Bronchial smooth muscle cell (primary cell): Measurements from ENCODE around the gene GLRA3. TPM values are rescaled to one million over a fixed set of nuclear protein-coding genes. Genes with fewer than 3 reads are reported as not detected.

Experiments
- total RNA-seq: library from RNA; depleted of rRNA; stranded (reverse); fragments of >200 nt; gene quantifications from 2 replicates; pipeline ENCODE4 v1.2.1, GENCODE V29; 2014

The GLRA3 gene
- not detected in 2 replicates for total RNA-seq

DNA sequence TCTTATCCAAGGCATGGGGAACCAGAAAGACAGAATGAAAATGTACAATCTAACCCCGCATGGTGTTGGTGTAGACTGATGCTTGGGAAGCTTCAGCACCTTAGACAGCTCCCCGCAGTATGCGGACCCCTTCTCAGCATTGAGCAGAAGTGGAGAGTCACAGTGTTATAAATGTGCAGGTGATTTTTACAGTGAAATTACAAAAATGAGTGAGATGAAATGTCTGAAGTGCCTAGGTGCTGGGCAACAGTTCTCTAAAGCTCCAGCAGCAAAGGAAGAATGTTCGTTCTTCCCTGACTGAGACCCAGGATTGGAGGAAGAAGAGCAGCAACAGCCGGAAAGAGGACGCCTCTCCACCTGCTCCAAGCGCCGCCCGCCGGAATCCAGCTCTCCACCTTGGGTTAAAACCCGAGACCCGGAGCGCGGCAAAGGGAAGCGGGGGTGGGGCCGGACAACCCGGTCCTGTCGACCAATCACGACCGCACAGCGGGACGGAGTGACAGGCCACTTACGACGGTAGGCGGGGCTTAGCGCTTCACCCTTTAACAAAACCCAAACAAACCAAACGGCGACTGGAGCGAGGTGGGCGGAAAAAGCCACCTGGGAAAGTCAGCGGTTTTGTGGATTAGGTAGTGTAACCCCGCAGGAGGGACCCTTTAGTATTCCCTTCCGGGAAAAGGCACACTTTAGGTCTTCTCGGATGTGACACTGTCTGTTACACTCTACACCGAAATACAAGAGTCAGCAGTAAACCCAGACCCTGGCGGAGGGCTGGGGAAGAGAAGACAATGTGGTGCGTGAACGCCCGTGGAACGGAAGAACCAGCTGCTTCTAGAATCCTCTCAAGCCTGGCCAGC lies at the start of gene GLRA3:
GLRA3 (minus strand) TSS at position 403 of the 857 bp plus-strand sequence. CDS start 436 bp downstream, outside the sequence.

Other genes starting within 250 kb of the GLRA3 start
- gene ADAM29, start 89.1 kb upstream of the GLRA3 start, total RNA-seq = not detected in 2 replicates